SK-N-SH treated with all-trans-retinoic acid at 6 μM for 48 hours (cell line): ENCODE measurements around the gene AIP.

ENCODE experiments used
- ATAC-seq: fragments of 200-7000 bp; cut with Tn5 transposase; 3 replicates; pipeline ENCODE4 v1.9.1; 2020; ENCODE audit warnings: mild to moderate bottlenecking, moderate library complexity
- ARNTL ChIP-seq: fragments of 450-650 bp; formaldehyde crosslinking; IDR thresholded peaks from 2 replicates; pipeline ENCODE4 v1.5.0; 2020; ENCODE audit warnings: low read depth, mild to moderate bottlenecking, moderate library complexity, borderline replicate concordance
- BACH2 ChIP-seq: fragments of 250-450 bp; sonication (Bioruptor Pico); IDR thresholded peaks from 2 replicates; pipeline ENCODE4 v1.9.0; 2021; ENCODE audit warnings: mild to moderate bottlenecking, borderline replicate concordance
- CSDC2 ChIP-seq: fragments of 250-450 bp; sonication (Bioruptor Pico); IDR thresholded peaks from 2 replicates; pipeline ENCODE4 v1.5.0; 2020; ENCODE audit warnings: mild to moderate bottlenecking, moderate library complexity
- ESRRG ChIP-seq: fragments of 250-450 bp; sonication (Bioruptor Pico); IDR thresholded peaks from 2 replicates; pipeline ENCODE4 v1.6.1; 2021; ENCODE audit warnings: mild to moderate bottlenecking
- ISL1 ChIP-seq: fragments of 250-450 bp; sonication (Bioruptor Pico); IDR thresholded peaks from 2 replicates; pipeline ENCODE4 v2.1.2; 2022; ENCODE audit warnings: mild to moderate bottlenecking, moderate library complexity
- OSR1 ChIP-seq: fragments of 250-450 bp; sonication (Bioruptor Pico); IDR thresholded peaks from 2 replicates; pipeline ENCODE4 v1.8.0; 2022; ENCODE audit warnings: moderate library complexity, mild to moderate bottlenecking, inconsistent platforms
- PPARA ChIP-seq: fragments of 250-450 bp; sonication (Bioruptor Pico); IDR thresholded peaks from 2 replicates; pipeline ENCODE4 v1.5.0; 2020; ENCODE audit warnings: mild to moderate bottlenecking, borderline replicate concordance
- RARB ChIP-seq: fragments of 250-450 bp; sonication (Bioruptor Pico); IDR thresholded peaks from 2 replicates; pipeline ENCODE4 v1.8.0; 2021; ENCODE audit warnings: mild to moderate bottlenecking, moderate library complexity
- SNAI2 ChIP-seq: fragments of 250-450 bp; sonication (Bioruptor Pico); IDR thresholded peaks from 2 replicates; pipeline ENCODE4 v1.5.0; 2020; ENCODE audit warnings: mild to moderate bottlenecking, moderate library complexity
- TCF4 ChIP-seq: fragments of 250-450 bp; sonication (Bioruptor Pico); IDR thresholded peaks from 2 replicates; pipeline ENCODE4 v1.8.0; 2021; ENCODE audit warnings: mild to moderate bottlenecking, moderate library complexity, borderline replicate concordance
- TOX ChIP-seq: fragments of 250-450 bp; sonication (Bioruptor Pico); IDR thresholded peaks from 2 replicates; pipeline ENCODE4 v1.8.0; 2021; ENCODE audit warnings: mild to moderate bottlenecking, moderate library complexity, borderline replicate concordance
- ZC3H10 ChIP-seq: fragments of 250-450 bp; sonication (Bioruptor Pico); IDR thresholded peaks from 2 replicates; pipeline ENCODE4 v1.5.1; 2021; ENCODE audit warnings: mild to moderate bottlenecking, moderate library complexity
- ZFP3 ChIP-seq: fragments of 250-450 bp; sonication (Bioruptor Pico); IDR thresholded peaks from 2 replicates; pipeline ENCODE4 v1.5.0; 2020; ENCODE audit warnings: mild to moderate bottlenecking, moderate library complexity
- ZFP30 ChIP-seq: fragments of 450-650 bp; formaldehyde crosslinking; IDR thresholded peaks from 2 replicates; pipeline ENCODE4 v1.5.0; 2022; ENCODE audit warnings: mild to moderate bottlenecking, moderate library complexity
- ZNF565 ChIP-seq: fragments of 450-650 bp; formaldehyde crosslinking; conservative IDR thresholded peaks from 2 replicates; pipeline ENCODE4 v1.5.0; 2020; ENCODE audit warnings: low read depth, mild to moderate bottlenecking, moderate library complexity
- ZNF70 ChIP-seq: fragments of 450-650 bp; formaldehyde crosslinking; IDR thresholded peaks from 2 replicates; pipeline ENCODE4 v1.5.0; 2020; ENCODE audit warnings: mild to moderate bottlenecking, moderate library complexity
- ZNF8 ChIP-seq: fragments of 450-650 bp; formaldehyde crosslinking; IDR thresholded peaks from 2 replicates; pipeline ENCODE4 v1.5.0; 2020; ENCODE audit warnings: mild to moderate bottlenecking, moderate library complexity
- TF ChIP-seq, protein P1 (sequence below): fragments of 250-450 bp; sonication (Bioruptor Pico); IDR thresholded peaks from 2 replicates; pipeline ENCODE4 v1.5.1; 2020; ENCODE audit warnings: low read depth, mild to moderate bottlenecking, moderate library complexity
- TF ChIP-seq, protein P2 (sequence below): fragments of 250-450 bp; sonication (Bioruptor Pico); IDR thresholded peaks from 2 replicates; pipeline ENCODE4 v1.5.1; 2021; ENCODE audit warnings: mild to moderate bottlenecking, moderate library complexity
- TF ChIP-seq, protein P3 (sequence below): fragments of 250-450 bp; sonication (Bioruptor Pico); IDR thresholded peaks from 2 replicates; pipeline ENCODE4 v1.8.0; 2020; ENCODE audit warnings: mild to moderate bottlenecking, moderate library complexity, borderline replicate concordance
- TF ChIP-seq, protein P4 (sequence below): fragments of 250-450 bp; sonication (Bioruptor Pico); IDR thresholded peaks from 2 replicates; pipeline ENCODE4 v1.5.0; 2020; ENCODE audit warnings: mild to moderate bottlenecking, moderate library complexity
- TF ChIP-seq, protein P5 (sequence below): fragments of 250-450 bp; sonication (Bioruptor Pico); IDR thresholded peaks from 2 replicates; pipeline ENCODE4 v1.8.0; 2021; ENCODE audit warnings: low read depth, mild to moderate bottlenecking, moderate library complexity, borderline replicate concordance

Gene AIP

DNA sequence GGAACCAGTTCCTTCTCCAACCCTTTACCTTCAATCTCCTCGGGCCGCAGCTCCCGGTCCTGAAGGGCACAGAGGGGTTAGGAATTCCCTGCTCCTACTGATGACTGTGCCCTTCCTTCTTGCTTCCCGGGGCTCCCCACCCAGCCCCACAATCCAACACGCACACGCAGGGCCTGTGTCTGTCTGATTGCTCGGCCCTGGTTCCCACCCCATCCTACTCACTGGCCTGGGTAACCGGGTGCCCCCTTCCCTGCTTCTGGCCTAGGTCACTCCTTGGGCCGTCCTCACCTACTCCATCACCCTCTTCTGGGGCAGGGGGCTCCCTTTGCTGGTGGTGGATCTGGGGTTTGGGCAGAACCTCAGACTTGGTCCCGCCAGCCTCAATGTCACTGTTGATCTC lies 39.1 kb downstream of the AIP start:
- TF ChIP-seq ZNF565 (CRISPR knock-in tag): no peak
- TF ChIP-seq ZNF8 (CRISPR knock-in tag): no peak
- no peak for TF ChIP-seq RARB
- TF ChIP-seq, protein P1, sequence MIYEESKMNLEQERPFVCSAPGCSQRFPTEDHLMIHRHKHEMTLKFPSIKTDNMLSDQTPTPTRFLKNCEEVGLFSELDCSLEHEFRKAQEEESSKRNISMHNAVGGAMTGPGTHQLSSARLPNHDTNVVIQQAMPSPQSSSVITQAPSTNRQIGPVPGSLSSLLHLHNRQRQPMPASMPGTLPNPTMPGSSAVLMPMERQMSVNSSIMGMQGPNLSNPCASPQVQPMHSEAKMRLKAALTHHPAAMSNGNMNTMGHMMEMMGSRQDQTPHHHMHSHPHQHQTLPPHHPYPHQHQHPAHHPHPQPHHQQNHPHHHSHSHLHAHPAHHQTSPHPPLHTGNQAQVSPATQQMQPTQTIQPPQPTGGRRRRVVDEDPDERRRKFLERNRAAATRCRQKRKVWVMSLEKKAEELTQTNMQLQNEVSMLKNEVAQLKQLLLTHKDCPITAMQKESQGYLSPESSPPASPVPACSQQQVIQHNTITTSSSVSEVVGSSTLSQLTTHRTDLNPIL (CRISPR knock-in tag): no peak
- TF ChIP-seq ARNTL (CRISPR knock-in tag): no peak
- TF ChIP-seq ZNF70 (CRISPR knock-in tag): no peak
- no peak for TF ChIP-seq OSR1
- TF ChIP-seq, protein P2, sequence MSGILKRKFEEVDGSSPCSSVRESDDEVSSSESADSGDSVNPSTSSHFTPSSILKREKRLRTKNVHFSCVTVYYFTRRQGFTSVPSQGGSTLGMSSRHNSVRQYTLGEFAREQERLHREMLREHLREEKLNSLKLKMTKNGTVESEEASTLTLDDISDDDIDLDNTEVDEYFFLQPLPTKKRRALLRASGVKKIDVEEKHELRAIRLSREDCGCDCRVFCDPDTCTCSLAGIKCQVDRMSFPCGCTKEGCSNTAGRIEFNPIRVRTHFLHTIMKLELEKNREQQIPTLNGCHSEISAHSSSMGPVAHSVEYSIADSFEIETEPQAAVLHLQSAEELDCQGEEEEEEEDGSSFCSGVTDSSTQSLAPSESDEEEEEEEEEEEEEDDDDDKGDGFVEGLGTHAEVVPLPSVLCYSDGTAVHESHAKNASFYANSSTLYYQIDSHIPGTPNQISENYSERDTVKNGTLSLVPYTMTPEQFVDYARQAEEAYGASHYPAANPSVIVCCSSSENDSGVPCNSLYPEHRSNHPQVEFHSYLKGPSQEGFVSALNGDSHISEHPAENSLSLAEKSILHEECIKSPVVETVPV (CRISPR knock-in tag): no peak
- TF ChIP-seq, protein P3, sequence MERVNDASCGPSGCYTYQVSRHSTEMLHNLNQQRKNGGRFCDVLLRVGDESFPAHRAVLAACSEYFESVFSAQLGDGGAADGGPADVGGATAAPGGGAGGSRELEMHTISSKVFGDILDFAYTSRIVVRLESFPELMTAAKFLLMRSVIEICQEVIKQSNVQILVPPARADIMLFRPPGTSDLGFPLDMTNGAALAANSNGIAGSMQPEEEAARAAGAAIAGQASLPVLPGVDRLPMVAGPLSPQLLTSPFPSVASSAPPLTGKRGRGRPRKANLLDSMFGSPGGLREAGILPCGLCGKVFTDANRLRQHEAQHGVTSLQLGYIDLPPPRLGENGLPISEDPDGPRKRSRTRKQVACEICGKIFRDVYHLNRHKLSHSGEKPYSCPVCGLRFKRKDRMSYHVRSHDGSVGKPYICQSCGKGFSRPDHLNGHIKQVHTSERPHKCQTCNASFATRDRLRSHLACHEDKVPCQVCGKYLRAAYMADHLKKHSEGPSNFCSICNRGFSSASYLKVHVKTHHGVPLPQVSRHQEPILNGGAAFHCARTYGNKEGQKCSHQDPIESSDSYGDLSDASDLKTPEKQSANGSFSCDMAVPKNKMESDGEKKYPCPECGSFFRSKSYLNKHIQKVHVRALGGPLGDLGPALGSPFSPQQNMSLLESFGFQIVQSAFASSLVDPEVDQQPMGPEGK: no peak
- TF ChIP-seq ISL1 (CRISPR knock-in tag): no peak
- TF ChIP-seq, protein P4, sequence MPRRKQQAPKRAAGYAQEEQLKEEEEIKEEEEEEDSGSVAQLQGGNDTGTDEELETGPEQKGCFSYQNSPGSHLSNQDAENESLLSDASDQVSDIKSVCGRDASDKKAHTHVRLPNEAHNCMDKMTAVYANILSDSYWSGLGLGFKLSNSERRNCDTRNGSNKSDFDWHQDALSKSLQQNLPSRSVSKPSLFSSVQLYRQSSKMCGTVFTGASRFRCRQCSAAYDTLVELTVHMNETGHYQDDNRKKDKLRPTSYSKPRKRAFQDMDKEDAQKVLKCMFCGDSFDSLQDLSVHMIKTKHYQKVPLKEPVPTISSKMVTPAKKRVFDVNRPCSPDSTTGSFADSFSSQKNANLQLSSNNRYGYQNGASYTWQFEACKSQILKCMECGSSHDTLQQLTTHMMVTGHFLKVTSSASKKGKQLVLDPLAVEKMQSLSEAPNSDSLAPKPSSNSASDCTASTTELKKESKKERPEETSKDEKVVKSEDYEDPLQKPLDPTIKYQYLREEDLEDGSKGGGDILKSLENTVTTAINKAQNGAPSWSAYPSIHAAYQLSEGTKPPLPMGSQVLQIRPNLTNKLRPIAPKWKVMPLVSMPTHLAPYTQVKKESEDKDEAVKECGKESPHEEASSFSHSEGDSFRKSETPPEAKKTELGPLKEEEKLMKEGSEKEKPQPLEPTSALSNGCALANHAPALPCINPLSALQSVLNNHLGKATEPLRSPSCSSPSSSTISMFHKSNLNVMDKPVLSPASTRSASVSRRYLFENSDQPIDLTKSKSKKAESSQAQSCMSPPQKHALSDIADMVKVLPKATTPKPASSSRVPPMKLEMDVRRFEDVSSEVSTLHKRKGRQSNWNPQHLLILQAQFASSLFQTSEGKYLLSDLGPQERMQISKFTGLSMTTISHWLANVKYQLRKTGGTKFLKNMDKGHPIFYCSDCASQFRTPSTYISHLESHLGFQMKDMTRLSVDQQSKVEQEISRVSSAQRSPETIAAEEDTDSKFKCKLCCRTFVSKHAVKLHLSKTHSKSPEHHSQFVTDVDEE (CRISPR knock-in tag): no peak
- no peak for TF ChIP-seq SNAI2
- TF ChIP-seq ZFP30 (CRISPR knock-in tag): no peak
- no peak for TF ChIP-seq BACH2
- TF ChIP-seq PPARA (CRISPR knock-in tag): no peak
- ATAC-seq: no peak

DNA sequence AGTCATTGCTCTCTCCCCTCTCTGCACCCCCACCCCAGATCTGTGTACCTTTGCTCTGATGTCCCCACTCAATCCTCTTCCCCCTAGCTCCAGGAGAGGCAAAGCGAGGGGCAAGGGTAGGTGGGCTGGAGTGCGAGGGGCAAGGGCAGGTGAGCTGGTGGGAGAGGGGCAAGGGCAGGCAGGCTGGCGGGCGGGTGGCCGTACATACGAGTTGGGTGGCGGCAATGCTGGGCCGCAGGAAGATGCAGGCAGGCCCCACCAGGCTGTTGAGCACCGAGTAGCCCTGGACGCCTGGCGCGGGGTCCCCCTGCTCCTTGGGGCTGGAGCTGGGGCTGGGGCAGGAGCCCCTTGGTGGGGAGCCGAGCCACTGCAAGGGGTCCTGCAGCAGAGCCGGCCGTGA lies 39.5 kb downstream of the AIP start:
- no peak for ATAC-seq
- TF ChIP-seq ZFP30 (CRISPR knock-in tag) (no peak), TCF4 (CRISPR knock-in tag) (no peak), SNAI2 (no peak), BACH2 (no peak), ZNF565 (CRISPR knock-in tag) (no peak), ZFP3 (no peak), ZC3H10 (no peak), ESRRG (no peak), OSR1 (no peak), TOX (no peak), PPARA (CRISPR knock-in tag) (no peak), ZNF8 (CRISPR knock-in tag) (no peak)

DNA sequence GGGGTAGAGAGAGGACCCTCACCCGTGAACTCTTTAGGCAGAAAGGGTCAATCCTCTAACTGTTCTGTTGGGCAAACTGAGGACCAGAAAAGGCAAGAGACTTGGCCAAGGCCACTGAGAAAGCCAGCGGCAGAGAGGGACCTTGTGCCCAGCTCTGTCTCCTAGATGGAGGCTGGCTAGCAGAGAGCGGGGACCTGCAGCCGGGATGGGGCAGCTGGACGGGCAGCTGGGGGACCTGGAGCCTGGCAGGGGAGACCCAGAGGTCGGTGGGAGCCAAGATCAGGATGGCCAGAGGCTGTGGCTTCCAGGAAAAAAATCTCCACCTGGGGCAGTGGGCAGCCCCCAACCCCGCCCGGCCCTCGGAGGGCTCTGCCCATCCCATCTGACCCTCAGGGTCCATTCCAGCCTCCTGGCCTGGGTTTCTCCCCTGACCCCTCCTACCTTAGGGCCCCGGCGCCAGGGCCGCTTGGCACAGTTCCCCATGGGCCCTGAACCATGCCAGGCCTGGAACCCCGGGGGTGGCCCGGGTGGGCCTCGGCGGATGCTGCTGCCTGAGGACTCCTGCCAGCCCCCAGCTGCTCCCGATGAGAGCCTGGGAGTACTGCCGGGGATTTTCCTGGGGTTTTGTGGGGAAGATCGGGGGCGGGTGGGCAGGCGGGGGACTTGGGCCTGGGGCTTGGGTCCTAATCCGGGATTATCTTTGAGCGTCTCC lies 40.2 kb downstream of the AIP start, which contains the start of gene CABP2:
CABP2 (minus strand) TSS at position 603 of the 712 bp plus-strand sequence; CDS start at position 483, 120 bp downstream.
- ATAC-seq: no peak
- TF ChIP-seq, protein P2 (CRISPR knock-in tag): no peak
- no peak for TF ChIP-seq TCF4 (CRISPR knock-in tag)
- no peak for TF ChIP-seq PPARA (CRISPR knock-in tag)
- no peak for TF ChIP-seq ZC3H10
- no peak for TF ChIP-seq ZNF565 (CRISPR knock-in tag)
- TF ChIP-seq RARB: no peak
- TF ChIP-seq BACH2: no peak
- no peak for TF ChIP-seq SNAI2
- TF ChIP-seq, protein P5, sequence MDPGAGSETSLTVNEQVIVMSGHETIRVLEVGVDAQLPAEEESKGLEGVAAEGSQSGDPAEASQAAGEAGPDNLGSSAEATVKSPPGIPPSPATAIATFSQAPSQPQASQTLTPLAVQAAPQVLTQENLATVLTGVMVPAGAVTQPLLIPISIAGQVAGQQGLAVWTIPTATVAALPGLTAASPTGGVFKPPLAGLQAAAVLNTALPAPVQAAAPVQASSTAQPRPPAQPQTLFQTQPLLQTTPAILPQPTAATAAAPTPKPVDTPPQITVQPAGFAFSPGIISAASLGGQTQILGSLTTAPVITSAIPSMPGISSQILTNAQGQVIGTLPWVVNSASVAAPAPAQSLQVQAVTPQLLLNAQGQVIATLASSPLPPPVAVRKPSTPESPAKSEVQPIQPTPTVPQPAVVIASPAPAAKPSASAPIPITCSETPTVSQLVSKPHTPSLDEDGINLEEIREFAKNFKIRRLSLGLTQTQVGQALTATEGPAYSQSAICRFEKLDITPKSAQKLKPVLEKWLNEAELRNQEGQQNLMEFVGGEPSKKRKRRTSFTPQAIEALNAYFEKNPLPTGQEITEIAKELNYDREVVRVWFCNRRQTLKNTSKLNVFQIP (CRISPR knock-in tag): no peak
- TF ChIP-seq, protein P1 (CRISPR knock-in tag): no peak
- no peak for TF ChIP-seq TOX
- TF ChIP-seq CSDC2 (CRISPR knock-in tag): no peak
